Small intestine (tissue), 7 donors: ENCODE results near the gene RPA1. TPM values are rescaled to one million over a fixed set of nuclear protein-coding genes. Genes with fewer than 3 reads are reported as not detected.
"Not testable (repeated sequence)": the region's sequence is repeated elsewhere in the genome, so short reads cannot be mapped to it uniquely, and the experiment has no call there.

Experiments
- DNase-seq, 2 donors: peaks; one replicate each; pipeline versions ENCODE4 v3.0.0 to v3.0.0-alpha.2; 2013
- FAIRE-seq: peaks from 2 replicates; lab custom pipeline; 2012; peaks lifted over from hg19 to GRCh38; lab: Jason Lieb, UNC
- H3K27ac ChIP-seq, 3 donors: one replicate each; pipeline ENCODE4 v1.5.1; 2013; ENCODE audit warnings: low read length in 2 of 3, mild to moderate bottlenecking in 2 of 3, control low read depth in 1 of 3, inconsistent platforms in 1 of 3, low read depth in 1 of 3, moderate library complexity in 1 of 3
- H3K27me3 ChIP-seq, 3 donors: one replicate each; pipeline ENCODE4 v1.6.1; 2013; ENCODE audit warnings: low read length in 3 of 3, inconsistent platforms in 1 of 3; ENCODE audit not compliant: control insufficient read depth in 3 of 3, insufficient read depth in 3 of 3
- H3K36me3 ChIP-seq, 3 donors: one replicate each; pipeline ENCODE4 v1.6.1; 2013; ENCODE audit warnings: low read length in 3 of 3, inconsistent platforms in 1 of 3, low read depth in 1 of 3, mild to moderate bottlenecking in 1 of 3, moderate library complexity in 1 of 3; ENCODE audit not compliant: control insufficient read depth in 3 of 3, insufficient read depth in 2 of 3
- H3K4me1 ChIP-seq, 3 donors: one replicate each; pipeline ENCODE4 v1.6.1; 2013; ENCODE audit warnings: low read length in 2 of 3, inconsistent platforms in 1 of 3, low read depth in 1 of 3, mild to moderate bottlenecking in 1 of 3, moderate library complexity in 1 of 3; ENCODE audit not compliant: control insufficient read depth in 3 of 3, insufficient read depth in 2 of 3
- H3K4me3 ChIP-seq, 3 donors: one replicate each; pipeline ENCODE4 v1.5.1; 2013; ENCODE audit warnings: low read length in 3 of 3, control low read depth in 1 of 3, inconsistent platforms in 1 of 3, low read depth in 1 of 3, mild to moderate bottlenecking in 1 of 3, moderate library complexity in 1 of 3
- H3K9me3 ChIP-seq, 2 donors: one replicate each; pipeline ENCODE4 v1.6.1; 2013; ENCODE audit warnings: low read depth in 1 of 2, low read length in 1 of 2; ENCODE audit not compliant: control insufficient read depth in 2 of 2, insufficient read depth in 1 of 2
- WGBS, 3 donors: extraction: QIAGEN DNeasy Blood & Tissue Kit; methylation state at CpG; one replicate each; pipeline ENCODE4 v1.1.7; 2013; 5-methylcytosine and 5-hydroxymethylcytosine counted together
- polyA plus RNA-seq, 4 donors: library from polyadenylated mRNA; stranded (reverse) in 3 of 4; unstranded in 1 of 4; fragments of 200-250 nt in 3 of 4; fragments of 120-200 nt in 1 of 4; gene quantifications; one replicate each; pipeline versions ENCODE4 v1.2.1 to v1.2.3, GENCODE V29; 2013
- donor health status: healthy with polysubstance abuse.
- donor health status: control.
- donor health status: control.
- donor health status: Bipolar disorder and iron deficiency.
- donor health status: healthy.

The RPA1 gene
- polyA plus RNA-seq, 4 donors: 21.2 to 68.8 (median 27.3) TPM

- H3K9me3 ChIP-seq, FAIRE-seq, H3K4me3 ChIP-seq, H3K27ac ChIP-seq, DNase-seq, H3K27me3 ChIP-seq, H3K4me1 ChIP-seq: not testable (repeated sequence)
- peaks cover 10 to 45% (median 10%) of the 10 kb centered on the region in 3 donors for H3K36me3 ChIP-seq
- WGBS, 3 donors: 89 to 95% (median 94%) methylated on average over 8 of the region's 8 CpGs
These were observed 26.7 kb downstream of the RPA1 start for GRCh38 chr17:1856462-1856861.

- DNase-seq: no peak
- Histone ChIP-seq H3K36me3 (peaks cover 2 to 47% (median 2%) of the 10 kb centered on the region in 3 donors), H3K27ac (peak overlapping the region in 1 of 3 donors; percentile 23), H3K9me3 (no peaks in the 10 kb centered on the region), H3K4me1 (no peaks in the 10 kb centered on the region), H3K27me3 (no peaks in the 10 kb centered on the region), H3K4me3 (no peak overlapping the region)
- no peak for FAIRE-seq
- WGBS, 3 donors: 82 to 88% (median 88%) methylated on average over 11 of the region's 11 CpGs
These were observed 31.2 kb downstream of the RPA1 start for GRCh38 chr17:1860978-1861377.

GRCh38 chr17:1861391-1862010 is 31.7 kb downstream of the RPA1 start:
- FAIRE-seq (no peak), DNase-seq (no peak)
- Histone ChIP-seq H3K27ac (peak overlapping the region in 1 of 3 donors; percentile 23), H3K4me1 (no peaks in the 10 kb centered on the region), H3K36me3 (peaks cover 2 to 47% (median 2%) of the 10 kb centered on the region in 3 donors), H3K4me3 (no peak overlapping the region), H3K9me3 (no peaks in the 10 kb centered on the region), H3K27me3 (no peaks in the 10 kb centered on the region)
- 83 to 95% (median 93%) methylated on average over 16 of the region's 16 CpGs for WGBS, 3 donors

GRCh38 chr17:1865252-1866037 is 35.6 kb downstream of the RPA1 start:
- H3K9me3 ChIP-seq: no peaks in the 10 kb centered on the region
- H3K27ac ChIP-seq: no peak overlapping the region
- H3K36me3 ChIP-seq: peaks cover 2 to 53% (median 2%) of the 10 kb centered on the region in 3 donors
- H3K4me1 ChIP-seq: no peaks in the 10 kb centered on the region
- H3K27me3 ChIP-seq: no peaks in the 10 kb centered on the region
- FAIRE-seq (no peak), DNase-seq (peak; percentile 68 to 71)
- H3K4me3 ChIP-seq: no peak overlapping the region
- WGBS, 3 donors: 57 to 73% (median 57%) methylated on average over 17 of the region's 17 CpGs

GRCh38 chr17:1867307-1867706 is 37.5 kb downstream of the RPA1 start:
- H3K27me3 ChIP-seq: no peaks in the 10 kb centered on the region
- H3K36me3 ChIP-seq: peaks cover 0 to 41% (median 0%) of the 10 kb centered on the region in 3 donors
- DNase-seq: no peak
- H3K9me3 ChIP-seq: no peaks in the 10 kb centered on the region
- FAIRE-seq: no peak
- H3K4me3 ChIP-seq: no peak overlapping the region
- H3K27ac ChIP-seq: no peak overlapping the region
- 72 to 86% (median 74%) methylated on average over 3 of the region's 3 CpGs for WGBS, 3 donors
- no peaks in the 10 kb centered on the region for H3K4me1 ChIP-seq

- H3K27ac ChIP-seq: no peak overlapping the region
- DNase-seq (no peak), FAIRE-seq (no peak)
- no peaks in the 10 kb centered on the region for H3K9me3 ChIP-seq
- no peaks in the 10 kb centered on the region for H3K4me1 ChIP-seq
- peaks cover 0 to 40% (median 3%) of the 10 kb centered on the region in 3 donors for H3K36me3 ChIP-seq
- H3K4me3 ChIP-seq: no peak overlapping the region
- WGBS, 3 donors: 89 to 90% (median 90%) methylated on average over 8 of the region's 8 CpGs
- no peaks in the 10 kb centered on the region for H3K27me3 ChIP-seq
These were observed 38.3 kb downstream of the RPA1 start for GRCh38 chr17:1868090-1868489.

GRCh38 chr17:1870592-1870991 is 40.8 kb downstream of the RPA1 start:
- FAIRE-seq: no peak
- 55 to 72% (median 67%) methylated on average over 3 of the region's 3 CpGs for WGBS, 3 donors

GRCh38 chr17:1871756-1872155 is 42.0 kb downstream of the RPA1 start:
- no peak overlapping the region for H3K27ac ChIP-seq
- H3K27me3 ChIP-seq: no peaks in the 10 kb centered on the region
- H3K4me3 ChIP-seq: no peak overlapping the region
- FAIRE-seq: no peak
- no peaks in the 10 kb centered on the region for H3K9me3 ChIP-seq
- H3K36me3 ChIP-seq: peaks cover 3 to 48% (median 6%) of the 10 kb centered on the region in 3 donors
- no peaks in the 10 kb centered on the region for H3K4me1 ChIP-seq
- DNase-seq: no peak
- 70 to 72% (median 70%) methylated on average over 5 of the region's 5 CpGs for WGBS, 3 donors

More at GRCh38 chr17:1870592-1870991, 40.8 kb downstream of the RPA1 start:
- H3K27ac ChIP-seq: no peak overlapping the region
- H3K9me3 ChIP-seq: no peaks in the 10 kb centered on the region
- peak in 1 of 2 donors; percentile 25 for DNase-seq
- H3K27me3 ChIP-seq: no peaks in the 10 kb centered on the region
- H3K36me3 ChIP-seq: peaks cover 3 to 50% (median 4%) of the 10 kb centered on the region in 3 donors
- no peaks in the 10 kb centered on the region for H3K4me1 ChIP-seq
- H3K4me3 ChIP-seq: no peak overlapping the region
